GM12874 (cell line): Measurements from ENCODE around the gene FIBCD1.

Experiments used
- CTCF ChIP-seq: IDR thresholded peaks from 2 replicates; pipeline ENCODE4 v1.5.1; 2011; ENCODE audit warnings: low read depth, mild to moderate bottlenecking, control low read depth, low read length, moderate library complexity; ENCODE audit not compliant: insufficient read depth

The FIBCD1 gene

GRCh38 chr9:130947618-130948140, 8.6 kb upstream of the FIBCD1 start:
- no peak for TF ChIP-seq CTCF

- TF ChIP-seq CTCF = no peak
These were observed 7.9 kb upstream of the FIBCD1 start for GRCh38 chr9:130946766-130947617.

GRCh38 chr9:130945173-130945572, 6.1 kb upstream of the FIBCD1 start:
- no peak for TF ChIP-seq CTCF

- TF ChIP-seq CTCF = no peak
These were observed 5.5 kb upstream of the FIBCD1 start for GRCh38 chr9:130944510-130945058.

GRCh38 chr9:130943777-130944176, 4.7 kb upstream of the FIBCD1 start:
- no peak for TF ChIP-seq CTCF

- TF ChIP-seq CTCF = no peak
These were observed 4.2 kb upstream of the FIBCD1 start for GRCh38 chr9:130943221-130943620.

GRCh38 chr9:130942679-130943078, 3.6 kb upstream of the FIBCD1 start:
- no peak for TF ChIP-seq CTCF
